ENCODE data around the gene COMMD1.
"Not testable (repeated sequence)": the region's sequence is repeated elsewhere in the genome, so short reads cannot be mapped to it uniquely, and the experiment has no call there.

COMMD1 gene

DNA sequence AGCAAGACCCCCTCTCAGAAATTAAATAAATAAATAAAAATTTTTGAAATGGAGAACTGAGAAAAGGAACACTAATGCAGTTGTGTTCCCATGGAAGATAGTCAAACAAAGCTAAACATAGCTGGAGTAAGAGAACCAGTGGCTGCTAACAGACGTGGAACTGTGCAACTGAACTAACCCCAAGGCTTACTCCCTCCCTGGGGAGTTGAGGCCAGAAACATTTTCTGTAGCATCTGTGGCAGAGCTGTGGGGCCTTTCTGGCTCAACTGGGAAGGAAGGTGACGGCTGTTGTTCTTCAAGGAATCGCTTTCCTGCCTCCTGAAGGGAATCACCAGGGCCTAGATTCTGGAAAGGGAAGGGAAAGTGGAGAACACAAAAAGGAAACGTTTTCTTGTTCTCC, 236.6 kb downstream of the COMMD1 start:
- DNase-seq (ENCODE audit: low spot score) = no peak

DNA sequence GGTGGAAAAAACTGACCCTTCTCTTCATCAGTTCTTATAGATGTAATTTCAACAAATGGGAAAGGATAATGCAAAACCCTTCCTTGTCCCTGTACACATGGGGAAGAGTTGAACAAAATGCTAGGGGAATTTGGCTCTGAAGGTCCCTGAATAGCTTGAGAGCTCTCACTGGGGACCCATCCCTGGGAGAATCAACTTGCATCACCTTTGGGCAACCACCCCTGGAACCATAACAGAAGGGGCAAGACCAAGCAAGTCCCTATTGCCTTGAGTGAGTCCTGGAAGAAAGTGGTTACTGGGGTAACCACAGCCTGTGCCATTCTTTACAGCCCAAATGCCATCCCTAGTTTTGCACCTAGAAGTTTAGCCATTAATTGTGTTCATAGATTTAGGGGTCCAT, 238.2 kb downstream of the COMMD1 start:
- DNase-seq (ENCODE audit: low spot score) = no peak

DNA sequence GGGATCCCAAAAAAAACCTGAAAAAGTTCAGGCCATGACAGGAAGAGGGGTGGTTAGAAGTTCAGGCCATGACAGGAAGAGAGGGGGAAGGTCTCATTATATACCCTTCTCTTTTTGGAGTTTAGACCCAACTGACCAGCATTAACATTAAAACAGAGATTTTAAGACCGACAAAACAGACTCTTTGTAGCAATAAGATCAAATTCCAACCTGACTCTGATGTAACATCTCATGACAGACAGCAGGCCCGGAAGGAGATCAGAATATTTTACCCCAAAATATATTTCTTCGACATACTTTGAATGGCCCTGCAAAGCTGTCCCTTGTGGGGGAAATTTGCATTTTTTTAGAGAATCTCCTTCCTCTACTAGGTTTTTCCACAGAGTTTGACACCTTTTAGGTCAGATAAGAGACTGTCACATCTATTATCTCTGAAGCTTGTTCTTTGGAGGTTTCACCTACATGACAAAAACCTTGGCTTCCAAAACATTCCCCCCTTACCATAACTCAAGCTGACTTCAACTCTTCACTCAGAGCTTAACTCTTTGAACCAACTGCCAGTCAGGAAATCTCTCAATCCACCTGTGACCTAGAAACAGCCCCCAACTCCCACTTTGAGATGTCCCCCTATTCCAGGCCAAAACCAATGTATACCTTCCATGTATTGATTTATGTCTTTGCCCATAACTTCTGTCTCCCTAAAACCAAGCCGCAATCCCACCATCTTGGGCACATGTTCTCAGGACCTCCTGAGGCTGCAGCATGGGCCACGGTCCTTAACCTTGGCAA, 239.4 kb downstream of the COMMD1 start:
- no peak for DNase-seq (ENCODE audit: low spot score)

DNA sequence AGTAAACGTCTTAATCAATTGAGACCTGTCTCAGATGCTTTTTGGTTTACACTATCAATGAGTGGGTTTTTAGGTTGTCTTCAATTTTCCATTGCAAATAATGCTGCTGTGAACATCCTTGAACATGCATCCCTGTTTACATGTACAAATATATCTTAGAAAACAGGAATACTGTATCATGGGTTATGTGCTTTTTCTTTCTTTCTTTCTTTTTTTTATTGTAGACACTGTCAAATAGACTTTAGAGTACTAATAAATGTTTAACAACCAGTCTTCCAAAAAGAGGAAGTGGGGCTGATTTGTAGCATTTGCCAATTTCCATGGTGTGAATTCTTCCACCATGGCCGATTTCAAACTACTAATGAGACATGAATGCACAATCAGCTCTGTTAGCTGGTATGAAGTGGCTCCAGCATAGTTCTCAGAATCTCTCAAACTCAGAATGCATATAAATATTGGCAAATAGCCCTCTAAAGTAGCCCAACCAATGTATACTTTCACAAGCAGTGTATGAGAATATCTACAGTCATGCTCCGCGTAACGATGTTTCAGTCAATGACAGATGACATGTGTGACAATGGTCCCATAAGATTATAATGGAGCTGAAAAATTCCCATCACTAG, 240.1 kb downstream of the COMMD1 start:
- DNase-seq (ENCODE audit: low spot score) = no peak

DNA sequence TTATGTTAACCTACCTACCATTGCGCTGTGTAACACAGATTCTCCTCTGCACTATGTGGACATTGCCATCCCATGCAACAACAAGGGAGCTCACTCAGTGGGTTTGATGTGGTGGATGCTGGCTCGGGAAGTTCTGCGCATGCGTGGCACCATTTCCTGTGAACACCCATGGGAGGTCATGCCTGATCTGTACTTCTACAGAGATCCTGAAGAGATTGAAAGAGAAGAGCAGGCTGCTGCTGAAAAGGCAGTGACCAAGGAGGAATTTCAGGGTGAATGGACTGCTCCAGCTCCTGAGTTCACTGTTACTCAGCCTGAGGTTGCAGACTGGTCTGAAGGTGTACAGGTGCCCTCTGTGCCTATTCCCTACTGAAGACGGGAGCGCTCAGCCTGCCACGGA, 241.3 kb downstream of the COMMD1 start:
- DNase-seq (ENCODE audit: low spot score) = not testable (repeated sequence)

DNA sequence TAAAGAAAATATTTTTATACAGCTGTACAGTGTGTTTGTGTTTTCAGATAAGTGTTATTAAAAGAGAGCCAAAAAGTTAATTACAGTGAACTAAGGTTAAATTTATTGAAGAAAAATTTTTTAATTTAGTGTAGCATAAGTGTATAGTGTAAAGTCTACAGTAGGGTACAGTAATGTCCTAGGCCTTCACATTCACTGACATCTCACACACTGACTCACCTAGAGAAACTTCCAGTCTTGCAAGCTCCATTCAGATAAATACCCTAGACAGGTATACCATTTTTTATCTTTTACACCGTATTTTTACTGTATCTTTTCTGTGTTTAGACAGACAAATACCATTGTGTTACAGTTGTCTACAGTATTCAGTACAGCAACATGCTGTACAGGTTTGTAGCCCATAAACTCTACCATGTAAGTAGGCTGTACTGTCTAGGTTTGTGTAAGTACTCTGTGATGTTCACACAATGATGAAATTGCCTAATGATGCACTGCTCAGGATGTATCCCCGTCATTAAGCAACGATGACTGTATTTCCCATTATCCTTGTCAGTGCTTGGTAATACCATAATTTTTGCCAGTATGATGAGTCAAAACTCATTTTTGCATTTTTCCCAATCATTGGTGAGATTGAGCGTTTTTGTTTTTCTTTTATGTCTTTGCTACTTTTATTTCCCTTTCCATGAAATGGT, 242.3 kb downstream of the COMMD1 start:
- DNase-seq (ENCODE audit: low spot score) = peak; percentile 27

DNA sequence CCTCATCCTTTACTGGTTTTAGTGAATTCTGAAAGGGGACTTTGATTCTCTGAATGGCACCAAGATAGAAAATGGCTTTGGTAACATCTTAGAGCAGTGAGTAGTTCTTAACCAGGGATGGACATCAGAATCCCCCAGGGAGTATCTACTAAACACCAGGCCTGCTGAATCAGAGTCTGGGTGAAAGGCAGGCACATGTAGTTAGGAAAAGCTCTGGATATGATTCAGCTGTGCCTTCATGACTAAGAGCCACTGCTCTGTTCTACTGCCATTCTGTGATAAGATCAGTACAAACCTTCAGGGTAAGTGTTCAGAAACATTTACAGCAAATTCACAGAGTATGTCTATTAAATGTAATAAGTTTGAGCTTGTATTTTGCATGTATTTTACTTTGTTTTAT, 244.2 kb downstream of the COMMD1 start:
- DNase-seq (ENCODE audit: low spot score) = peak; percentile 83

DNA sequence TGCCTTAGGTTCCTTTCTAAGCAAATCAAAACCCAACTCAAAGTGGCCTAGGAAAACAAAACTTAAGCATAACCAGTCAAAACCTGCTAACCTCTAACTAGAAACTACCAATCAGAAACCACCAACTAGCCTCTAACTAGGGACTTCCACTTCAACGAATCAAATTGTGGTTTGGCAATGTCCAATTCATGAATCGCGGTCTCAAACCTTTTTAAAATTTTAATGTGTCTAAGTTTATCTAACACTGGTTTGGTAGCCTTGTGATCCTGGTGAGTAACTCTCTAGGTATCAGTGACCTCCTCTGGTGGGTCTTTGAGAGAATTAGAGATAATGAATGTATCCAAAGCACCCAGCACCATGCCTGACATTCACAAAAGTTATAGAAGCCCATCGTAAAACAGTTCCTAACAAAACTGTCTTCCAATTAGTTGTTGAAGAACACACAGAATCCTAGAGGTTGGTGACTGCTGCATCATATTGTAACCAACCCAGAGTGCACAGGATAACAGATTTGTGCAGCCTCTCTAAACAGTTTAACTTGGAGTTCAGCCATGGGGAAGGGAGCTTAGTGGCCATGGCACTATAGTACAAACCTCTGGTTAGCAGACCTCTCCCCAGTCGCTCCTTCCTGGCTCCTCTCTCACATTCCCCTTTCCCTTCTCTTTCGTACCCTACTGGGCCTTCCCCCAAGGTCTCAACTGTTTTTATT, 245.3 kb downstream of the COMMD1 start:
- DNase-seq (ENCODE audit: low spot score) = peak; percentile 46

DNA sequence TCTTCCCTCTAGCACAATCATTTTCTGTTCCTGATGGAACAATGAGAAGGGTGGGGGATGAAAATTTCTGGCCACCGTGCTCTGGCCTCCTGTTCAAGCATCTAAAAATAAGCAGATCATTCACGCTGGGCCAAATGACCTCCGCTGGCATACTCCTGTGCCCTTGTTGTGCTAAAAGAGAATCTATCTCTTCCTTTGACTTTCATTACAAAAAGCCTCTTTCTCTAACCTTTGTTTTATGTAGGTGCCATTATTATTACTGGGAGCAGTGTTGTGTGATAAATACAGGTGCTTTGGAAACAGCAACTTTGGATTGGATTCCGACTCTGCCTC, 245.8 kb downstream of the COMMD1 start:
- no peak for DNase-seq (ENCODE audit: low spot score)

DNA sequence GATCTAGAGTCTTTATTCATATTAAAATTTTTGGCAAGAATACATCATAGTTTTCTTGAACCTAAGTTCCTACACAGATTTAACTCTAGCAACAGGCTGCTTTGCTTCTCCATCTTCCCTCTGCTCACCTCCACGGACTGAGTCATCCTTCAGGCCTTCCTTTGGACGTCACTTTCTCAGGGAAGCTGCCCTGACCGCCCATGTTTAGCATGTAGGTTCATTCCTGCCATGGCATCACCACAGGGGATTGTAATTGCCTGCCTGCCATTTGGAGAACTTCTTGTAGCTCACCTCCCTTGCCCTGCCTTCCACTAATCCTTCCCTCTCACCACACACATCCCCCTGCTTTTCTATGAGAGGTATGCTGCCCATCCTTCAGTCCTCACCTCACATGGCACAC, 246.5 kb downstream of the COMMD1 start:
- DNase-seq (ENCODE audit: low spot score) = peak; percentile 80

DNA sequence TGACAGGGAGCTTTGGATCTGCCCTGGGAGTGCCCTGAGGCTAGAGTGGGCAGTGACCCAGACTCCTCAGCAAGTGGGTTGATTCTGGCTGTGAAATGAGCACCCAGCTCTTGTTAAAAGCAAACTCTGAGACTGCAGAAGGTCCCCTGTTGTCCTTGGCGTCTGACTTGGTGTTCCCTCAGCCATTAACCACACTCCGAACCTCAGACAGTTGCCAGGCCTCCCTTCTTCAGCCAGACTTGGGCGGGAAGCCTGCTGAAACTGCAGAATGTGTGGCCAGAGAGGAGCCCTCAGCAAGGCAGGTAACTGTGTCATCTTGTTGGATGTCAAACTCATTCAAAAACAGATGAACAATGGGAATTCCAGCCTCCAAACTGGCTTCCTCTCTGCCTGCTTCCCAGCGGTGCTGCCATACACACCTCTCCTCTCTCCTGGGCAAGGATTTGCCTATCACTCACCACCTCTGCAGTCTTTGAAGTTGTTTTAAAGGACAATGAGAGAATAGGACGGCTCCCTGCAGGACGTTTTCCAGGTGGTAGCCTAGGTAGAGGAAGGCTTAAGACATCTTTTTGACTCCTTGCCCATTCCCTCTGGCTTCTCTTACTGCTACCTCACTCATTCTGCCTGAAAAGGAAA, 251.5 kb downstream of the COMMD1 start:
- no peak for DNase-seq (ENCODE audit: low spot score)

DNA sequence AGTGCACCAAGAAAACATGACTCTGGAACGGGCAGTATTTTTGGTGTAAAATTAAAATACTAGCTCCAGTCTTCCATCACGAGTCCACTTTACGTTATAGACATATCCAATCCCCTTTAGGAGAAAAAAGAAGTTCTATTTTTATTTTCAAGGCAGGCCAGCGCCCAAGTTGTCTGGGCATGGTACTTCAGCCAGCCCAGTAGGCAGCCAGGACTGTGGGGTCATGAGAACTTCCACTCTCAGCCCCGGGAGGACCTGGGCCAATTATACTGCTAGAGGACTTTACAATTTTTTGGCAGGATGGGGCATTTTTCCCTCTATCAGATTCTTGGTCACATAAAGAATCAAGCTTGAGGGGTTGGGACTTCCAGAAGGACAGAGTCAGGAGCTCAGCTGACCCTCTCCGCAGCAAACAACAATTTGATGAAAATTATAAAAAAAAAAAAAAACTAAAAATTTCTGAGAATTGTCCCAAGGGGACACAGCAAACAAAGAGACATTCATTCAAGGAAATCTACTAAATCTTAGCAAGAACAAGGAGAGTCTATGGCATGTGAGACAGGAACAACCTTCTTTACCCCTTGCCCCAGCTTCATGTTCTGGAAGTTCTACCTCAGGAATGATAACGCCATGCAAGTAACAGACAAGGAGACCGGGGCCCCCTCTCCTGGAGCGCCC, 253.1 kb downstream of the COMMD1 start:
- DNase-seq (ENCODE audit: low spot score) = no peak

DNA sequence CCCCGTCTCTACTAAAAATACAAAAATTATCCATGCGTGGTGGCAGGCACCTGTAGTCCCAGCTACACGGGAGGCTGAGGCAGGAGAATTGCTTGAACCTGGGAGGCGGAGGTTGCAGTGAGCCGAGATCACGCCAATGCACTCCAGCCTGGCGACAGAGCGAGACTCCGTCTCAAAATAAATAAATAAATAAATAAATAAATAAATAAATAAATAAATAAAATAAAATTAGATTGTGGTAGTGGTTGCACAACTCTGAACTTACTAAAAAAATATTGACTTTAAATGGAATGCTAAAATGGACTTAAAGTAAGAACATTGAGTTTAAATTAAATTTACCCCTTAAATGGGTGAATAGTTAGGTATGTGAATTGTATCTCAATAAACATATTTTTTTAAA, 255.2 kb downstream of the COMMD1 start:
- DNase-seq (ENCODE audit: low spot score) = not testable (repeated sequence)

DNA sequence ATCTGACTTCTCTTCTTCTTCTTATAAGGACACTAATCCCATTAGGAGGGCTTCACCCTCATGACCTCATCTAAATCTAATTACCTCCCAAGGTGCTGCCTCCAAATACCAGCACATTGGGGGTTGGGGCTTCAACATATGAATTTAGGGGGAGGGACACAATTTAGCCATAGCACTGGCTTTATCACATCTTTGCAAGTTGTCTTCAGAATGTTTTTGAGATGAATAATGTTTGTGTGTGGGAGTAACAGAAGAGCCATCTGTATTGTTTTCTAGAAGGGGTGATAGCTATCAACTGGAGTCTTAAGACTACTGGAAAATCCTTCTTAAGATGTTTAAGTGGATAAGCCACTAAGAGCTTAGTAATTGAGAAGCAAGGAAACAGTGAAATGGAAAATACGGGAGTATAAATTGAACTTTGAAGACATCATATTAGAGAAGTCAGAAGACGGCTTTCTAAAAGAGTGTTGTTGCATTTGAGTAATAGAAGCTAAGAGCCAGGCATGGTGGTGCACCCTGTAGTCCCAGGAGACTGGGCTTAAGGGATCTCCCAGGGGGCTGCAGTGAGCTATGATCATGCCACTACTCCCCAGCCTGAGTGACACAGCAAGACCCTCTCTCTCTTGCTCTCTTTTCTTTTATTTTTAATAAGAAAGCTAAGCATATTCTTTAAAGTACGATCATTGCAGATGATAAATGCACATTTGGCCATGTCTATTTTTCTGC, 257.8 kb downstream of the COMMD1 start:
- no peak for DNase-seq (ENCODE audit: low spot score)

DNA sequence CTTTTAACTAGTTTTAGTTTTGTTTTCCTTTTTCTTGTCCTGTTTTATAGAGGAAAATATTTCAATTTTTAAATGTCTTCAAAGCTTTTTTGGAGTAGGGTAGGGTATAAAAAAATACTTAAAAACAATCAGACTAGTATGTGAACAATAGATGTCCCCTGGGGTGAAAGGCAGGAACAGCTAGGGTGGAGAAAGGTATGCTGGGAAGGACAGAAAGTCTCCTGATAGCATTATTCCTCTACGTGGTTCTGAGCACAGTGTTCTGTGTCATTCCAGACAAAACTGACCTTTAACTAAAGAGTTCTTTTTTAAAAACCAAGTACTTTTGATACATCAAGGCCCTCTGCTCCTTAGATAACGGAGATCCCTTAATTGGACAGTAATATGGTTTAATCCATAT, 258.4 kb downstream of the COMMD1 start:
- DNase-seq (ENCODE audit: low spot score) = no peak

DNA sequence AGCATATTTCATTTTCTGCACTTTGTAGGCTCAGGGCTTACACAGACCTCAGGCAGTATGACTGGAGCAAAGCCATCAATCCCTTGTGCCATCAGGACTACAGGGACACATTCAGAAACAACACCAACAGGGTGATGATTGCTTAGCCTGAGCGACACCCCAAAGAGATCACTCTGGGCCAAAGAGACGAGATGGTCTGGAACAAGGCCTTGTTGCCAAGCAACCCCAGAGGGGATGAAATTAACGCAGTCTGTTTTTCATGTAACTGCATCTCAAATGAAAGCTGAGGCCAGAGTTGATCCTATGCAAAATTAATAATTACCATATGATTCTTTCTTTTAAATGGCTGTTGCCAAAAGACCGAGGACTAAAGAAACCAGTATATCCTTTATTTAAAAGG, 270.3 kb downstream of the COMMD1 start:
- no peak for DNase-seq (ENCODE audit: low spot score)

DNA sequence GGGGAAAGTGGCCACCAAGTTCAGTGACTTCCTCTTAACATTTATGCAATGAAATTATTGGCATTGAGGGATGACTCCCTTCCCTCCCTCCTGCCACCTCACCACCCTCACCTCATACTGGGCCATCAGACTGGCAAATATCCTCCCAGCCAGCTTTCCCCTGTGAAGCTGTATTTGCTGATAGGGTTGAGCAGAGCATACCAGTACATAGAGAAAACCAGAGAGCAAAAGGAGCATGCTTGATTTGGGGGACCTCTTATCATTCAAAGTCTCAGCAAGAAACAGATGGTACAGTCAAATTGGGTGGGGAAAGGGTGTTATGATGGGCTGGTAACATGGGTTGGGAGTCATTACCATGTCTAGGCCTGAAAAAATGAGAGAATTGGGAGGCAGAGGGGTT, 271.3 kb downstream of the COMMD1 start:
- DNase-seq (ENCODE audit: low spot score) = no peak

DNA sequence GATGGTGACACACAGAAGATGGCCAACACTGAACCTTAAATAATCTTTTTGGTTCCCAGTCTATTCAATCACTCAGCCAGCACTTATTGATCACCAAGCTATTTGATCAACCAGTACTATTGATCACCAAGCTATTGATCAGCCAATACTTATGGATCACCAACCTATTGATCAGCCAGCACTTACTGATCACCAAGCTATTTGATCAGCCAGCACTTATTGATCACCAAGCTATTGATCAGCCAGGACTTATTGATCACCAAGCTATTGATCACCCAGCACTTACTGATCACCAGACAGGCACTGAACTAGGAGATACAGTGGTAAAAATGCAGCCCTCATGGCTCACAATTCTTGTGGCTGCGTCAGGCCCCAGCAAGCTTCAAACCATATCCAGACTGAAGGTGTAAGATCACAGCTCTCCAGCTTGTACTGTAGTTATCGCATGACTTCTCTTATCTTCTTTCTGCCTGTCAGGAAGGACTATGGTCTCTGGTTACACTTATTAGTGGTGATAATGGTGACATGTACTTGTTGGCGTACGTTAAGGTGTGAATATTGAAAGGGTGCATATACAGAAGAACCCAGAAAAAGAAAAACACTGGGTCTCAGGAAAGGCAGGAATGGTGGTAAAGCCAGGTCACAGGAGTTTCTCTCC, 272.0 kb downstream of the COMMD1 start:
- DNase-seq (ENCODE audit: low spot score) = no peak

DNA sequence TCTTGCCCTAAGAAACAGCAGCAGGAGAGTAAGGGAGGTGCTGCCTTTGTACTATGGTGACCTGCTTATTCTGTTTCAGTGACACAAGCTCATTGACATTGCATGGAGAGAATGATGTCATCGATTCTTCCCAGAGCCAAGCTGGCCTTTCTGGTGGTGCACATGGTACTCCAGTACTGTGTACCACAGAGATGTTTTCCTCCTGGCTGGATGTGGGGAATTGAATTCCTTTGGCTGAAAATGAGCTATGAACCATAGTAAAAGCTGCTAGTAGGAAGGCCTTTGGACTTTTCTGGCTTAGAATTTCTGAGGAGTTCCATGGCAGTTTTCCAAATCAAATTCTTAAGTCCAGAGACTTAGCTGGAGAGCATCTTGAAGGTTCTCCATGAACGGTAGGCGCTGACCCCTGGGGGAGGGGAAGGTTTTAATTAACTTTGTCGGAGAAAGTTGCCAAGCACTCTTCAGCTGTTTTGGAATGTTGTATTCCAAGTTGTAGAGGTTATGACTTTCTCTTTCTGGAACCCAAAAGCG, 273.3 kb downstream of the COMMD1 start:
- DNase-seq (ENCODE audit: low spot score) = peak; percentile 47

DNA sequence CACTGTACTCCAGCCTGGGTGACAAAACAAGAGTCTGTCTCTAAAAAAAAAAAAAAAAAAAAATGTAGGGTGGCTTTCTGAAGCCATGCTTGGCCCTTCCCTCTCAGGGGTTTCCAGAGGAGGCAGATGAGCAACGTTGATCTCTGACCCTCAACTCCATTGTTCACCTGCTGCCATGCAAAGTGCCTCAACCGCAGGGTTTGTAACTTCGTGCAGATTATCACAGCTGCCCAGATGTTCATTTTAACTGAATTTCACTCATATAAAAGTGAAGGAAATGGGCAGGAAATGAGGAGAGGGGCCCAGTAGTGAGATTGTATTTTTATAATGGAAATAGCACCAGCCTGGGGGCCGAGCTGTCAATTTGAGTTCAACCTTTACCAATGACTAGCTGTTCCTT, 275.5 kb downstream of the COMMD1 start:
- DNase-seq (ENCODE audit: low spot score) = no peak
